ENCODE measurements around the gene GFOD1.

GFOD1 gene

DNA sequence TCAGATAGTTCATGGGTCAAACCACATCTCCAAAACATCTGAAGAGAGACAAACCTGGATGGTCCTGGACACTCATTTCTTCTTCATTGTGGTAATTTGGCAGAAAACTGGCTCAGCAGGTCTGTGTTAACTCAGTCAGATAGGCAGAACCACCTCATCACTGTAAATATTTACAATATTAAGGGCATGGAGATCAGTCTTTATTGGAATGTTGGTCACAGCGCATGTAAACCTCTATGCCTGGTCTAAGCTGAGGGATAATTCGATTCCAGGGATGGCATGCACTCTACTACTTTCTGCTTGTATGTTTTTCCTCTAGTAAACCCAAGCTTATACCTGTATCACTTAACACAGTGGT, 155.1 kb downstream of the GFOD1 start:
- in situ Hi-C loops (cut with MboI; ENCODE audit: low sequenced_read_pairs) = loop anchor here (10.0 to 25.0 kb wide), 3 partner anchors 205 to 730 kb away; no protein-coding TSS in a partner anchor

DNA sequence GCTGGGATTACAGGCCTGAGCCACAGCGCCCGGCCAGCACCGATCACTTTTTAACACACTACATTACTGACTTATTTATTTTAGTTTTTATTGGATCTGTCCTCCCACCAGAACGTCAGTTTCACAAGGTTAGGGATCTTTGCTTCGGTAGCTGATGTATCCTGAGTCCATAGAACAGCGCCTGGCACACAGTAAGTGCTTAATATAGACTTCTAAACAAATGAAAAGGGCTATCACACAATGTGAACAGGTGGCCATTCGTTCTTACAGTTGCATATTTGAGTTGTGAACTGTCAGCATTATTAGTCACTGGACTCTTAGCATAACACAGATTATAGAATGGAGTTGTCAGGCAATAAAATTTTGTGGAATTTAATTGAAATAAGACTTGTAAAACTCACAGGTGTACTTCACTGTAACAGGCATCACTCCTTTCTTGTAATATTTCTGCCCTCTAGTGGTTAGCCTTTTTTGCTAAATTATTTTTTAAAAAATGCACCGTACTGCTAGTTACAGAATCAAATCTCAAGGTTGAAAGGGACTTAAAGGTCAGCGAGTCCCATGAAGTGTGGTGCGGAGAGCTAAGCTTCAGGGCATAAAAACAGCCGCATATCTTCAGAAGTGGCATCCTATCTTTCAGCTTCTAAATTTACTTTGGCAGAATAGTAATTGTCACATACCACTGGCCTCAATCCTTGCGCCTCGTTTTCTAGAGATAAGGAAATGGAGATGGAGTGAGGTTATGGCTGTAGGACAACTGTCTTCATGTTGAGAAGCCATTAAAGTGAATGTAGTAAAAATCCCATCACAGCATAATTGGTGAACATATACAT, 155.7 kb downstream of the GFOD1 start:
- in situ Hi-C loops (cut with MboI; ENCODE audit: low sequenced_read_pairs) = loop anchor here (10.0 to 25.0 kb wide), 3 partner anchors 206 to 731 kb away; no protein-coding TSS in a partner anchor

DNA sequence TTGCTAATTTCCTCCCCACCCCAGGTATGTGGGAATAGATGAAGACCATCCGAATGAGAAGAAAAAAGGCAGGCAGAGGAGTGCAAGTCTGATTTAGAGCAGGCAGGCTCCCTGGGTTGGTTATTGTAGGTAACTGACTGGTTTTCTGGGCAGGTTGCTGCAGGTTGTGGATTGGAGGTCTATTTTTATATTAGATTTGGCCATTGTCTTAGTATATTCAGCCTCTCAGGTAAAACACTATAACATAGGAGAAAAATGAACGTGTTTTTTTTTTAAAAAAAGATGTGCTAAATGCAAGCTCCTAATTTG, 158.6 kb downstream of the GFOD1 start:
- in situ Hi-C loops (cut with MboI; ENCODE audit: low sequenced_read_pairs) = loop anchor here (25.0 kb wide), 2 partner anchors 208 to 733 kb away; no protein-coding TSS in a partner anchor

DNA sequence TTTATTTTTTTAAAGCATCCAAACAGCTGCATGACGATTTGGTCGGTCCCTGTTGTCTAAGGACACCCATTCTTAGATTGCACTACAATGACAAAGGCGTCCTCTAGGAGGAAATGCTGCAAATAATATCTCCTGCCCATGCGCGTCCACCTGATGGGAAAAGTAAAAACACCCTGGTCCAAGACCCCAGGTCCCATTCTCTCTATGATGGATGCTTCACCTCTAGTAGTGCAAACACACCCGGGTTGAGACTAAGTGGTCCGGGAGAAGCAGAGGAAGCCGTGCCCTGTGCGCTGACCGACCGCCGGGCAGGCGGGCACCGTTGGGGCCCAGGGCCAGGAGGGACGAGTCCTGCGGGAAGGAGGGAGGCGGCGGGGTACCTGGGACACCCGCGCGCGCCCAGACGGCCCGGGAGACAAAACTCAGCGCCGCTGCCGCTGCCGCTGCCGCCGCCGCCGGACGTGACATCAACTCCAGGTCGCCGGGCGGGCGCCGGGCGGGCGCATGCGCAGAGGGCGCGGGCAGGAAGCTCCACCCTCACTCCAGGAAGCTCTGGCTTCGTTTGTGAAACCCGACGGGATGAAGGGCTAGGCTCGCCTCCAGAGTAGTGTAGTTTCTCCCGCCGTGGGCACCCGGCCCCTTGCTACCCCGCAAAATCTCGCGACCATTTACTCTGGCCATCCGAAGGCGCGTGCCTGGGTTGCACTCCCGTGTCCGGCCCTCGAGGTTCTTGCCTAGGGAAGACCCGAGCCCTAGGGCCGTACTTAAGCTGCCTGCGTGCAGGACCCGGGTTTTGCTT, 159.1 kb downstream of the GFOD1 start, which contains the start of gene TBC1D7:
TBC1D7 (minus strand) TSS at position 462 of the 799 bp plus-strand sequence. CDS start 1,639 bp downstream, outside the sequence.
- in situ Hi-C loops (cut with MboI; ENCODE audit: low sequenced_read_pairs) = loop anchor here (25.0 kb wide), 2 partner anchors 209 to 734 kb away; no protein-coding TSS in a partner anchor

DNA sequence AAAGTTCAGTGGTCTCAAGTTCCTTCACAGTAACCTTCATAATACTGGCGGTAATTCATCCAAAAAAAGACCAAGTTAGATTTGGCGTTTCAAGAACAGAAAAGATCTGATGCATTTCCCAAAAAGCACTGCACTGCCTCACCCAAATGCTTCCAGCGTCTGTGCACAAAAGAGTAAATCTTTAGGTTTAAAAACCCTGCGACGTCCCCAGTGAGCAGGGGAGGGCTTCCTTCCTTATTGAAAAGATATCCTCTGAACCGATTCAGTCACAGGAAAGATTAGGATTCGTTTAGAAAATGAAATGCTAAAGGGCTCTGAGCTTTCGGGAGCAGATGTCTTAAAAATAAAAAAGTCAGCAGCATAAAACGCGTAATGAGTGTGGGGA, 159.7 kb downstream of the GFOD1 start:
- in situ Hi-C loops (cut with MboI; ENCODE audit: low sequenced_read_pairs) = loop anchor here (25.0 kb wide), 2 partner anchors 210 to 735 kb away; no protein-coding TSS in a partner anchor

DNA sequence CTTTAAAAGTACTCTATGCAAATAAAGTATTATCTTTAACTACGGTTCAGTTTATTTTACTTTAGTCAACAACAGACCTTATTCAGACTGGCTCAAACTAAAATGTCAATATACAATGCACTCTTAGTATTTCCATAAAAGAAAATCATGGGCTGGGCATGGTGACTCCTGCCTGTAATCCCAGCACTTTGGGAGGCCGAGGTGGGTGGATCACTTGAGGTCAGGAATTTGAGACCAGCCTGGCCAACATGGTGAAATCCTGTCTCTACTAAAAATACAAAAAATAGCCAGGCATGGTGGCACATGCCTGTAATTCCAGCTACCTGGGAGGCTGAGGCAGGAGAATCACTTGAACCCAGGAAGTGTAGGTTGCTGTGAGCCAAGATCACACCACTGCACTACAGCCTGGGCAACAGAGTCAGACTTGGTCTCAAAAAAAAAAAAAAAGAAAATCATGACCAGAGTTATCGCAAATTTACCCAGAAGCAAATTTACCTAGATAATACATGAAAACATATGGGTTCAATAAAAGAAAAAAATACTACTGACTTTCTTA, 161.3 kb downstream of the GFOD1 start:
- in situ Hi-C loops (cut with MboI; ENCODE audit: low sequenced_read_pairs) = loop anchor here (25.0 kb wide), 2 partner anchors 211 to 736 kb away; no protein-coding TSS in a partner anchor

DNA sequence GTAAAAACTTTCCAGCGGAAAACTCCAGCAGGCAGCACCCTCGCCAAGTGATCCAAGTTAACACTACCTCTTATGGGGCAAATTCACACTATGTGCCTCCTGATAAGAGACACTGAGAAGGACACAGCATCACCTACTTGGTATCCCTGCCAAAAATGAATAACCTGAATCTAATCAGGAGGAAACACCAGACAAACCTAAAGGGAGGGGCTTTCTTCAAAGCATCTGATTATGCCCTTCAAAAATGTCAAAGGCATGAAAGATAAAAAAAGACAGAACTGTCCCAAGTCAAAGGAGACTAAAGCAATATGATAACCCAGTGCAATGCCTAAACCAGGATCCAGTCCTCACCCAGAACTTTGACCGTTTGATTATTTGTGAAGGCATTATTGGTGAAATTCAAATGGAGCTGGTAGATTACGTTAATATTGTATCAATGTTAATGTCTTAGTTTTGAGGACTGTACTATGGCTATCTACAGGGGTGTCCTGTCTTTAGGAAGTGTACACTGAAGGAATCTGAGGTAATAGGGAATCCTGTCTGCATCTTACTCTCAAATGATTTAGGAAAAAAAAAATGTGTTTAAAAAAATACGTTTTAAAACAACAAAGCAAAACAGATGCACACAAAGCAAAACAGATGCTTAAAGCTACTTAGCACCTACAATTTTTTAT, 167.4 kb downstream of the GFOD1 start:
- in situ Hi-C loops (cut with MboI; ENCODE audit: low sequenced_read_pairs) = no loop called here

DNA sequence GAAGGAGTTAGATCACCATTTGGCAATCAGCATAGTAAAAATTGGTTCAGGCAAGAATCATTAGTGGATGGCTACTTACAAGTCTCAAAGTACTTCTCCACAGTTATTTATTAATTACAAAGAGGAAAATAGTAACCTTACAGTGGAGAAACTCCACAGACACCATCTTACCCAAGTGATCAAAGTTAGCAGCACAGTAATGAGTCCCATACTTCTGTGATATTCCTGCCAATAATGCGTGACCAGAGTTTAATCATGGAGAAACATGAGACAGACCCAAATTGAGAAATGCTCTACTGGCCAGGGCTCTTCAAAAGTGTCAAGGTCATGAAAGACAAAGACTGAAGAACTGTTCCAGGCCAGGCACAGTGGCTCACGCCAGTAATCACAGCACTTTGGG, 168.6 kb downstream of the GFOD1 start:
- in situ Hi-C loops (cut with MboI; ENCODE audit: low sequenced_read_pairs) = no loop called here

DNA sequence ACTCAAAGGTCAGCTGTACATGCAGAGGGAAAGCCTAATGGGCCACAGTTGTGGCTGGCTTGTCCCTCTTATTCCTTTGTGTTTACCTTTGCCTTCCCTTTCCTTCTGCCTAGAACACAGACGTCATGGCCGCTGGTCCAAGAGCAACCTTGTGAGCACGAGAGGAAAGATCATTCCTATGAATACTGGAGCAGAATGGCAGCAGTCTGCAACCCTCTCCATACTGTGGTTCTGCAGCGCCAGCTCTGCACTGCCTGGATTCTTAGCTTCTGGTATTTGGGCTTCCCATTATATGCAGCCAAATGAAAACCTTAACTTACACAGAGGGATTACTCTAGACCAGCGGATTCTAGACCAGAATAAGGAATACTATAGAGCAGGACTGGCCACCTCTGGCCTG, 171.5 kb downstream of the GFOD1 start:
- in situ Hi-C loops (cut with MboI; ENCODE audit: low sequenced_read_pairs) = no loop called here

DNA sequence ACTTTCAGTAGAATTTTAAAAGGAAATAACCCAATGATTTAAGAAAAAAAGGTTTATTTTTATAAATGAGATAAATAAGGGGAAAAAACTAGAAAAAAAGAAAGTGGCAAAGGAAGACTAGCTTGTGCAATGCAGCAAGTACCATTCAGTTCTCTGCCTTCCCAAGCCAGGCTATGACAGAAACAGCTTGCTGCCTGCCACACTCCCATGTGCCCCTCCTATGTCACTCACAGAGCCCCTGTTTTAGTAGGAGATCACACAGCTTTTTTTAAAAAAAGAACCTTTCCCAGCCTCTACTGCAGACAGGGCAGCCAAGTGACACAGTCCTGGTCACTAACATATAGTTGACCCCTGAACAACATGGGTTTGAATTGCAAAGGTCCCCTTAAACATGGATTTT, 172.6 kb downstream of the GFOD1 start:
- in situ Hi-C loops (cut with MboI; ENCODE audit: low sequenced_read_pairs) = no loop called here

DNA sequence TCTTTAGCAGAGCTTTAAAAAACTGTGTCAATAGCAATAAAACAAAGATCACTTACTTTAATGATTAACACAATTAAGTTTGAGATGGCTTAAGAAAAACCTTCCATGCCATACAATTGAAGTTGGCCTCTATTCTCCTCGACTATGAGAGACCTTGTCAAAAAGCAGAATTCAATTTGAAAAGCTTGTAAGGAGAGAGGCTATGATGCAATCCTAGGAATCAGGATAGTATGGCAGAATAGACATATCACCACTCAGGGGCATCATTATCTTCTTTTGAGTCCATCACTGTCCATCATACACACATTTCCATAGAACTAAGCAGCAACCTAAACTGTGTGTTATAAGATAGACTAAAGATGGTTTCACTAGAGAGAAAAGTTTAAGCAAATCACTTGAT, 176.2 kb downstream of the GFOD1 start:
- in situ Hi-C loops (cut with MboI; ENCODE audit: low sequenced_read_pairs) = no loop called here

DNA sequence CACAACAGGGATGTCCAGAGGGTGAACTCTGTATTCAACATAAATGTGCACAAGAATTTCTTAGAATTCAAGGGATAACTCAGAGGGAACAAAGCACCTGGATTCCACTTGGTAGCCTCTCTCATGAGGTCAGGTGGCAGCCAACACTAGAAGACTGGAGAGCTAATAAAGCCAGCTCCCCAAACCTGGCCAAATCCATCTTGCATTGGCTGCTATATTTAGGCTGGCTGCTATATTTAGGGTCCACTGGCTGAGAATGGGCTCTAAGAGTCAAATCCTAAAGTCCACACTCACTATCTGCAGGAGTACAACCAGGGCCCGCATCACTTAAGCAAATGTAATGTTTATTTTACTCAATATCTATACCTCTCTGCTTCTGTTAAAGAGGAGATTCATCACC, 179.1 kb downstream of the GFOD1 start:
- in situ Hi-C loops (cut with MboI; ENCODE audit: low sequenced_read_pairs) = no loop called here

All from HL-60/S4 (cell line).